ENCODE results near the gene KNCN.

GRCh38 chr1:46557403-46557802, 6.0 kb upstream of the KNCN start:
- no peak for TF ChIP-seq RAD21 (IDR thresholded peaks at IDR 0.05; ENCODE audit: low read depth)
- no peak for TF ChIP-seq REST (IDR thresholded peaks at IDR 0.05; ENCODE audit: low read depth)
- TF ChIP-seq EP300 (IDR thresholded peaks at IDR 0.05; ENCODE audit: borderline replicate concordance), result no peak
- TF ChIP-seq MAX (IDR thresholded peaks at IDR 0.05), result no peak
- TF ChIP-seq TCF12 (IDR thresholded peaks at IDR 0.05; ENCODE audit: low read depth), result no peak
- TF ChIP-seq TAF1 (IDR thresholded peaks at IDR 0.05; ENCODE audit: low read depth), result no peak
- no peak for TF ChIP-seq CEBPB (IDR thresholded peaks at IDR 0.05)
- no peak for TF ChIP-seq EGR1 (IDR thresholded peaks at IDR 0.05)
- no peak for TF ChIP-seq YY1 (IDR thresholded peaks at IDR 0.05; ENCODE audit: low read depth)
- no peak for TF ChIP-seq TEAD4 (IDR thresholded peaks at IDR 0.05)
- no peak for TF ChIP-seq FOXM1 (IDR thresholded peaks at IDR 0.05; ENCODE audit: borderline replicate concordance, low read depth)
- no peak for TF ChIP-seq CREB1 (IDR thresholded peaks at IDR 0.05; ENCODE audit: low read depth)
- no peak for TF ChIP-seq ZBTB7A (IDR thresholded peaks at IDR 0.05; ENCODE audit: low read depth)
